Type B pancreatic cell (in vitro differentiated cells): ENCODE data around the gene LOXL3. TPM values are rescaled to one million over a fixed set of nuclear protein-coding genes. Genes with fewer than 3 reads are reported as not detected.
"Not testable (repeated sequence)": the region's sequence is repeated elsewhere in the genome, so short reads cannot be mapped to it uniquely, and the experiment has no call there.

Experiments used
- DNase-seq: peaks from one replicate; pipeline ENCODE4 v3.0.0; 2021; ENCODE audit warnings: mixed read lengths; ENCODE audit not compliant: unreplicated experiment; ENCODE audit errors: extremely low spot score
- H3K27ac Mint-ChIP-seq: 2 replicates; pipeline ENCODE4 v1.8.0; 2021; ENCODE audit warnings: mild to moderate bottlenecking, mixed read lengths
- H3K27me3 Mint-ChIP-seq: 2 replicates; pipeline ENCODE4 v1.8.0; 2021; ENCODE audit warnings: mixed read lengths
- H3K36me3 Mint-ChIP-seq: 2 replicates; pipeline ENCODE4 v1.8.0; 2021; ENCODE audit warnings: mixed read lengths
- H3K4me1 Mint-ChIP-seq: one replicate; pipeline ENCODE4 v1.8.0; 2021; ENCODE audit warnings: mixed read lengths; ENCODE audit not compliant: unreplicated experiment
- H3K4me3 Mint-ChIP-seq: 2 replicates; pipeline ENCODE4 v1.8.0; 2021; ENCODE audit warnings: mild to moderate bottlenecking, mixed read lengths
- H3K9me3 Mint-ChIP-seq: 2 replicates; pipeline ENCODE4 v1.8.0; 2021; ENCODE audit warnings: mixed read lengths
- total RNA-seq: library from RNA; stranded (reverse); gene quantifications from 2 replicates; pipeline ENCODE4 v1.2.1, GENCODE V29; 2021; ENCODE audit warnings: low replicate concordance
- TF ChIP-seq, protein P1 (sequence below): fragments of 200-600 bp; sonication (generic); conservative IDR thresholded peaks from 2 replicates; pipeline ENCODE4 v1.5.0; 2021; ENCODE audit warnings: antibody characterized with exemption, mild to moderate bottlenecking

The LOXL3 gene
- total RNA-seq, 1 donor from 2014 or later: 23.8 TPM

- TF ChIP-seq, protein P1, sequence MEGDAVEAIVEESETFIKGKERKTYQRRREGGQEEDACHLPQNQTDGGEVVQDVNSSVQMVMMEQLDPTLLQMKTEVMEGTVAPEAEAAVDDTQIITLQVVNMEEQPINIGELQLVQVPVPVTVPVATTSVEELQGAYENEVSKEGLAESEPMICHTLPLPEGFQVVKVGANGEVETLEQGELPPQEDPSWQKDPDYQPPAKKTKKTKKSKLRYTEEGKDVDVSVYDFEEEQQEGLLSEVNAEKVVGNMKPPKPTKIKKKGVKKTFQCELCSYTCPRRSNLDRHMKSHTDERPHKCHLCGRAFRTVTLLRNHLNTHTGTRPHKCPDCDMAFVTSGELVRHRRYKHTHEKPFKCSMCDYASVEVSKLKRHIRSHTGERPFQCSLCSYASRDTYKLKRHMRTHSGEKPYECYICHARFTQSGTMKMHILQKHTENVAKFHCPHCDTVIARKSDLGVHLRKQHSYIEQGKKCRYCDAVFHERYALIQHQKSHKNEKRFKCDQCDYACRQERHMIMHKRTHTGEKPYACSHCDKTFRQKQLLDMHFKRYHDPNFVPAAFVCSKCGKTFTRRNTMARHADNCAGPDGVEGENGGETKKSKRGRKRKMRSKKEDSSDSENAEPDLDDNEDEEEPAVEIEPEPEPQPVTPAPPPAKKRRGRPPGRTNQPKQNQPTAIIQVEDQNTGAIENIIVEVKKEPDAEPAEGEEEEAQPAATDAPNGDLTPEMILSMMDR: no peak
- no peak for DNase-seq
- Mint-ChIP-seq H3K4me1 (no peaks in the 10 kb centered on the region), H3K27ac (peak overlapping the region; percentile 31), H3K4me3 (peak overlapping the region; percentile 38), H3K9me3 (no peaks in the 10 kb centered on the region), H3K36me3 (peaks cover 13% of the 10 kb centered on the region), H3K27me3 (no peaks in the 10 kb centered on the region)
Observed at GRCh38 chr2:74488643-74489481, 64.9 kb downstream of the LOXL3 start.

- Mint-ChIP-seq H3K27ac (no peak overlapping the region), H3K9me3 (no peaks in the 10 kb centered on the region)
- TF ChIP-seq, protein P1: no peak
Observed at GRCh38 chr2:74486141-74486540, 67.6 kb downstream of the LOXL3 start.

DNA sequence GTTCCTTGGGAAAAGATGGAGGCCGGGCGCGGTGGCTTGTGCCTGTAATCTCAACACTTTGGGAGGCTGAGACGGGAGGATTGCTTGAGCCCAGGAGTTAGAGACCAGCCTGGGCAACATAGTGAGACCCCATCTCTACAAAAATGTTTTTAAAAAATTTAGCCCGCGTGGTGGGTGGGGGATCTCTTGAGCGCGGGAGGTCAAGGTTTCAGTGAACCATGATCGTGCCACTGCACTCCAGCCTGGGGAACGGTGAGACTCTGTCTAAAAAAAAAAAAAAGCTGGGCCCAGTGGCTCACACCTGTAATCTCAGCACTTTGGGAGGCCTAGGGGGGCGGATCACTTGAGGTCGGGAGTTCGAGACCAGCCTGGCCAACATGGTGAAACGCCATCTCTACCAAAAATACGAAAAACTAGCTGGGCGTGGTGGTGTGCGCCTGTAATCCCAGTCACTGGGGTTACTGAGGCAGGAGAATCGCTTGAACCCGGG is 70.0 kb downstream of the LOXL3 start:
- H3K9me3 Mint-ChIP-seq, DNase-seq, H3K27me3 Mint-ChIP-seq: not testable (repeated sequence)
- Mint-ChIP-seq H3K36me3 (peaks cover 12% of the 10 kb centered on the region), H3K4me3 (peak overlapping the region; percentile 100), H3K27ac (peak overlapping the region; percentile 98), H3K4me1 (peaks cover 21% of the 10 kb centered on the region)

More at GRCh38 chr2:74486141-74486540, 67.6 kb downstream of the LOXL3 start:
- DNase-seq: no peak
- H3K36me3 Mint-ChIP-seq: peaks cover 19% of the 10 kb centered on the region
- no peak overlapping the region for H3K4me3 Mint-ChIP-seq
- peaks cover 10% of the 10 kb centered on the region for H3K4me1 Mint-ChIP-seq
- H3K27me3 Mint-ChIP-seq: no peaks in the 10 kb centered on the region

- Mint-ChIP-seq H3K4me3 (peak within 1 kb of the TSS; percentile 100), H3K4me1 (peaks cover 21% of the 10 kb centered on the region), H3K27ac (peak within 1 kb of the TSS; percentile 98), H3K27me3 (no peaks in the 10 kb centered on the region), H3K9me3 (no peaks in the 10 kb centered on the region), H3K36me3 (peaks cover 12% of the 10 kb centered on the region)
- TF ChIP-seq, protein P1: peak; percentile 95
- DNase-seq: peak; percentile 92
Observed at GRCh38 chr2:74482801-74483674, 70.7 kb downstream of the LOXL3 start, which contains the start of the genes CCDC142 and TTC31. Gene CCDC142, minus strand, starts transcription at chr2:74482998. Its CDS starts 161 bp downstream, at chr2:74482837. Gene TTC31, plus strand, starts transcription at chr2:74483081. Its CDS starts 15 bp downstream, at chr2:74483096.

Other genes with a start within 250 kb of the LOXL3 start
- 1.5 and 6.4 TPM in 2 replicates for gene SLC4A5, start 210.5 kb downstream of the LOXL3 start, total RNA-seq
- gene DCTN1, start 173.6 kb downstream of the LOXL3 start, total RNA-seq: 120 and 165 TPM in 2 replicates
- 2.9 and 10.4 TPM in 2 replicates for gene C2orf81, start 132.3 kb downstream of the LOXL3 start, total RNA-seq
- 10.0 and 41.7 TPM in 2 replicates for gene WDR54, start 132.2 kb downstream of the LOXL3 start, total RNA-seq
- 72.1 and 88.3 TPM in 2 replicates for gene RTKN, start 112.0 kb downstream of the LOXL3 start, total RNA-seq
- gene INO80B, start 98.9 kb downstream of the LOXL3 start, total RNA-seq: 30.2 and 40.5 TPM in 2 replicates
- gene WBP1, start 95.5 kb downstream of the LOXL3 start, total RNA-seq: 76.7 and 121 TPM in 2 replicates
- 60.9 and 73.1 TPM in 2 replicates for gene MOGS, start 88.6 kb downstream of the LOXL3 start, total RNA-seq
- 74.2 and 76.1 TPM in 2 replicates for gene MRPL53, start 81.3 kb downstream of the LOXL3 start, total RNA-seq
- 18.0 and 30.1 TPM in 2 replicates for gene CCDC142, start 70.9 kb downstream of the LOXL3 start, total RNA-seq
- 21.1 and 27.5 TPM in 2 replicates for gene TTC31, start 70.9 kb downstream of the LOXL3 start, total RNA-seq
- 1.5 and 2.8 TPM in 2 replicates for gene LBX2, start 54.3 kb downstream of the LOXL3 start, total RNA-seq
- 30.1 and 32.8 TPM in 2 replicates for gene PCGF1, start 46.2 kb downstream of the LOXL3 start, total RNA-seq
- gene TLX2, start 39.5 kb downstream of the LOXL3 start, total RNA-seq: 0.67 and 2.9 TPM in 2 replicates
- 1.4 and 3.2 TPM in 2 replicates for gene DQX1, start 27.7 kb downstream of the LOXL3 start, total RNA-seq
- 111 and 122 TPM in 2 replicates for gene AUP1, start 24.2 kb downstream of the LOXL3 start, total RNA-seq
- gene HTRA2, start 24.0 kb downstream of the LOXL3 start, total RNA-seq: 30.7 and 42.7 TPM in 2 replicates
- gene DOK1, start 778 bp upstream of the LOXL3 start, total RNA-seq: 5.4 and 9.9 TPM in 2 replicates
- 0.24 and 0.71 TPM in 2 replicates for gene M1AP, start 94.4 kb upstream of the LOXL3 start, total RNA-seq
- 7.1 and 17.0 TPM in 2 replicates for gene SEMA4F, start 100.3 kb upstream of the LOXL3 start, total RNA-seq